DMS 273 (cell line): ENCODE results near the gene DSP.

Source experiments
- DNase-seq: peaks from one replicate; lab custom pipeline; 2025; ENCODE audit not compliant: unreplicated experiment; lab: John Stamatoyannopoulos, UW

Gene DSP

DNA sequence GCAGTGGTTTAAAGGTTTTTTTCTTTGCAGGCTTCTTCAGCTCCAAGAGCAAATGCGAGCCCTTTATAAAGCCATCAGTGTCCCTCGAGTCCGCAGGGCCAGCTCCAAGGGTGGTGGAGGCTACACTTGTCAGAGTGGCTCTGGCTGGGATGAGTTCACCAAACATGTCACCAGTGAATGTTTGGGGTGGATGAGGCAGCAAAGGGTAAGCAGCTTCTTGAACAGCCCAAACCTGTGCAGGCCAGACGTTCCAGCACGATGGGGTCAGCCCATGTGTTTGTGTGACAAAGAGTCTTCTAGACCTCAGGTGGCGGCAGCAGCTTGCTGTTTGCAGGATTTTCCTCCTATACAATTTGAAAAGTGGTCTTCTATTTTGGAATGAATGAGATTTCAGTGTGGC is 17.7 kb downstream of the DSP start:
- no peak for DNase-seq

DNA sequence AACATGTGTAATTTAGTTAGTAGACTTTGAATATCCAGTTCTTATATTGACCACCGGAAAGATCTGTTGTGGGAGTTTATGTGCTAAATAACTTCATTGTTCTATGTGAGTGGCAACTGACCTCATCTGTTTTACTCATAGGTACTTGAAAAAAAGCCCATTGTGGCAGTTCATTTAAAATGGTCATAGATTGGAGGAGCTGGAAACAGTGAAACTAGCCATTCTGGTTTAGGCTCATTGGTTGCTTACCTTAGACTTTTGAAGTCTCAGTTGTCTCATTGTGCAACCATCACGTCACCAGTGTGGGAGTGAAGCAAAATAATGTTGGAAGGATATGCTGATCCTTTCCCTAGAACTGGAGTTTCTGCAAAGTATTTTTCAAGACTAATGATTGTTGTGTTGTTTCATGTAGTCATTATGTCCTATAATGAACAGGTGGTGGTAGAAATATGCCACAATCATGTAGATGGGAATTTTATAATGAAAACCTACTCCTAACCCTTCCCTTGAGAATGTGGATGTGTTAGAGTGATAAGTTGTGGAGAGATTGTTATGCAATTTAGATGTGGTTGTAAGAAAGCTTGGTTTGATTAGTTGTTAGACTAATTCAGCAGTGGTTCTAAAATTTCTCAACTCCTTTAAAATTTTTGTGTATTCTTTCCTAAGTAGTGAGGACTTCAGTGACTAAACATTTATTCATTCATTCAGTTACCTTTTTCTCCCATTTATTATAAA is 18.3 kb downstream of the DSP start:
- no peak for DNase-seq

DNA sequence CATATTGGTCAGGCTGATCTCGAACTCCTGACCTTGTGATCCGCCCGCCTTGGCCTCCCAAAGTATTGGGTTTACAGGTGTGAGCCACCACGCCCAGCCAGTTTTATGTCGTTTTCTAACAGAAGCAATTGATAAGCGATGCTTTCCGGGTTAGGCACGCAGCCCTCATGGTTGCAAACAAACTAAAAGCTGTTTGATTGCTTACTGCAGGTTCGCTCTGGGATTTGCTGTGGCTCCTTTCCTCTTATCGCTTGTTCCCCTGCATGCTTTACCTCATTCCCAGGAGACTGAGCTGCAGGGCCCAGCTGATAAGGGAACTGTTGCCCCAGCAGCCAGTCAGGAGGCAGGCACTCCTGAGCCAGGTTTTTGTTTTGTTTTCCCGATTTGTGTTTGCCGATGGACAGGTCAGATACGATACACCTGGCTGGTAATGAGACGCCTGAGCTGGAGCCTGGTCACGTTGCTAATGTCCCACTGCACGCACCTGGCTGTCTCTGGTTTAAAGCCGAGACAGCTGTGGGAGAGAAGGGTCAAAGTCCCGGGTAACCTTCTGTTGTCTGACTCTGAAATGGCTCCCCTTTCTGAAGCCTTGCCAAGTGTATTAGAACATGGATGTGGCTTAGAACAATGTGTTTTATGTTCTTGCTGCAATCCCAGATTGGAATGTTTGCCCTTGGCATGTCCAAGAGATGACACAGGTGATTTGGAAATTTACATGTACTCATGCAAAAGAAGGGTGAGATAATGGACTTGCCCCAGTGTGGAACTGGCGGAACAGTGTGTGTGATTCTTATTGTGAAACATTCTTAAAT is 19.9 kb downstream of the DSP start:
- DNase-seq: no peak

DNA sequence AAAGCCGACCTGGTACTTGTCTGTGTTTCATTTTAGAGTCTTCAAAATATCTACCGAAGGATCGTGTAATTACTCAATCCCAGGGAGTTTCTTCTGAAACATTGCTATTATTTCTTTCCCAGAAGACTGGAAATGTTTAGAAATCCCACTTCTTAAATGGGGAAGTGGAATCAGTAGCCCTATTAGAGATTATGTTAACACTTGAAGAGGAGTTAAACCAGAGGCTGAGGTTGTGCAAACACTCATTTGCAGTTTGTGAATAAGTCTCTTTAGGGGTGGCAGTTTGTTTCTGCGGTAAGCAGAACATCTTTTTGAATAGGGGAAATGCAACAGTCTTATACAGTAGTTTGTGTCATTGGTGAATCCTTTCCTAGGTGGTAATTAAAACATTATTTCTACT is 21.3 kb downstream of the DSP start:
- no peak for DNase-seq

DNA sequence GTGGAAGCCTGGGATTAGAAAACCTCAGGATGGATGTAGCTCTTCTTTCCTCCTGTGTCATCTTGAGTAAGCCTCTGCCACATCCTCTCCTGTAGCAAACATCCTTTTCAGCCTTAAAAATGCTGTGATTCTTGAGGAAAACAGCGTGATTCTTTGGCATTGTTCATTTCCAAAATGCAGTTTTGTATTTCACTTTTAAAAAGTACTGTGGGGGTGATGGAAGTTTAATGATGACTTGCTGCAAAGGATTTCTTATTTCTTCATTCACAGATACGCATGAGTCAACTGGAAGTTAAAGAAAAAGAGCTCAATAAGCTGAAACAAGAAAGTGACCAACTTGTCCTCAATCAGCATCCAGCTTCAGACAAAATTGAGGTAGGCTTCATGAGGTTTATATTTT is 24.6 kb downstream of the DSP start:
- no peak for DNase-seq

DNA sequence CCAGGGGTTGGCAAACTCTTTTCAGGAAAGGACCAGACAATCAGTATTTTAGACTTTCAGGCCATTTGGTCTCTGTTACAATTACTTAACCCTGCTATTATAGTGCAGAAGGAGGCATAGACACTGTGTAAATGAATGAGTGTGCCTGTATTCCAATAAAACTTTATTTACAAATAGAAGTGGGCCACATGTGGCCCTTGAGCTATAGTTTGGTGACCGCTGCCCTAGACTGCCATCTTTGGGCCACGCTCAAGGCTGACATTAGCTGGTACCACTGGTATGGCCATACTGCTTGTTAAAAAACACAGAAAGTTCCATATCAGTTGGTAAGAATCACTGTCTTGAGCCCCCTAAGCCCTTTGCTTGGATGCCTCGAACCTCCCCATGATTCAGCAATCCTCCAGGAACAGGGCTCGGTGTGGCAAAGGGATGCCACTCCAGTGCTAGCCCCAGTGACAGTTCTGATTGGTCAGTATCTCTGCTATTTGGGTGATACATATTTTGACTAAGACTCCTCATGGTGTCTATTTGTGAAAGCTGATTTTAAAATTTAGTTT is 25.2 kb downstream of the DSP start:
- no peak for DNase-seq

DNA sequence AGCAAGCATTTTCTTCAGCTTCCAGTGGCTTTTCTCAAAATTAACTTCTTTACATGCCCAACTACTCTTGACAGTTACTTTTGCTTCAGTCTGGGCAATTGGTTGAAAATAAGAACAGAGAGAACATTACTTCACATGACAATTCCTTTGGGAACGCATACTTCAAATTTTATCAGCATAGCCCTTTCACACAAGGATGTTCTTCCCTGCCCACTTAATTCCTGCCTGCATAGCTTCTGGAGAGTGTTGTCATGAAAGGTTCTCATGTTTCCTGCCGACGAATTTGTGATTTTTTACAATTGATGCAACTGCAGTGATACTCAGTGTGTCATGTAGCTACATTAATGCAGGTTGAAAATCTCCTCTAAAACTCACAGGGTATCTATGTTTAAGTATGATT is 26.6 kb downstream of the DSP start:
- DNase-seq: no peak

DNA sequence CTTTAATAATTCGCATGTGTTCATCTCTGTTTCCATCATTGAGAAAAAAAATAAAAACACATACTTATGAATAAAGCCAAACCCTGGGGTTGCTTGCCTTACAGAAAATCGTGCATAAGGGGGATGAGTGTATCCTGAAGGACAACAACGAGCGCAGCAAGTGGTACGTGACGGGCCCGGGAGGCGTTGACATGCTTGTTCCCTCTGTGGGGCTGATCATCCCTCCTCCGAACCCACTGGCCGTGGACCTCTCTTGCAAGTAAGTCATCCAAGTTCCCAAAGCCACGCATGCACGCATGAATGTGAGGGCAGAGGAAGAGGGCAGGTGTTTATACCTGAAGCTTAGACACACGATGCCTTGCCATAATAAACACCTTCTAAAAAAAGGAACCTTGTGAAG is 27.6 kb downstream of the DSP start:
- DNase-seq: no peak

DNA sequence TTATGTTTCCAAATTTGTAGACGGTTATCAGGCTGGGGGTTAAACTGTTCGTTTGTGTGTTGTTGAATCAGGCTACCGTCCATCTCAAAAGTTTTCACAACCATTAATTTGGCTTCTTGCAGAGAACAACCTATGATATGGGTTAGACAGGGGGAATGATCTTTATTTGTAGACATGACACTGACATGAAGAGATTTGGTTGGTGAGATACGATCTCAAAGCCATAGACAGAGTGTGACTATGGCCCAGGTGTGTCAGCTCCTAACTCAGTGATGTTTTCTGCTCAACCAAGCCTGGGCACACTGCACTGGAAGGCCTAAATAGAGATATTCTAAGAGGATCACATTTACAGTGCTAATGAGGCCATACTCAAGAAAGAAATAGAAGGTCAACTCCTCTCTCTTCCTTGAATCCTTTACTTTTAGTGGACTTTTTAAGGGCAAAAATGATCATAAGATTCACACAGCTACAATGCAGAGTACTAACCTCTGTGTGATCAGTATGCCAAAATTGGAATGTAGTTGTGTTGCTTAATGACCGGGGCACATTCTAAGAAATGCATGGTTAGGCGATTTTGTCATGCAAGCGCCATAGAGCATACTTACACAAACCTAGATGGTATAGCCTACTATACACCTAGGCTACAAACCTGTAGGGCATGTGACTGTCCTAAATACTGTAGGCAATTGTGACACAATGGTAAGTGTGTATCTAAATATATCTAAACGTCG is 30.9 kb downstream of the DSP start:
- no peak for DNase-seq

DNA sequence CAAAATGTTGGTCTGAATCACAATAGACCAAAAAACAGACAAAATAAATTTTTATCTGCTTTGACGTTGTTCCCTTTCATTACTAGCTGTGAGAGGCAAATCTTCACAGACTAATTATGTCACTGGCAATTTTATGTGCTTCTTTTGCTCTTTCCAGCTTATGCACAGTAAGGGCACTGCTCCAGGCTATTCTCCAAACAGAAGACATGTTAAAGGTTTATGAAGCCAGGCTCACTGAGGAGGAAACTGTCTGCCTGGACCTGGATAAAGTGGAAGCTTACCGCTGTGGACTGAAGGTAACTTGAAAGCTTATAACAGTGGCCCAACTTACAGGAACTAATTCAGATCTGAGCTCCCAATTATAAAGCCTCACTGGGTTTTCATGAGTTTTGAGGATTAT is 33.0 kb downstream of the DSP start:
- no peak for DNase-seq

DNA sequence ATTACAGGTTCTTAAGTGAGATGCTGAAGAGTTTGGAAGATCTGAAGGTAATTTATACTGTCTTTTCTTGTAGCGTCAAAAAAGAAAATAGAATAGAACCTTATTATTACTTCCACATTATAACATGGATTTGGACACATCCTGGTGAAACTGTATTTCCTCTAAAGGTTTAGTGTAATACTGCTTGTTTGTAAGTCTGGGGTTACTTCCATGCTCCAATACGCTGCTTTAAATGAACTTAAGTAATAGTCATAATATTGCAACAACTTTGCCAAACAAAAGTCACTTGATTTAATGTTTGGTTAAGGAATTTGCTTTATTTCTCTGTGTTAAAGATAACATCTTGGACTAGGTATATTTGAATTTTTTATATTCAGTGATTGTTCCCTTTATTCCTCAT is 37.0 kb downstream of the DSP start:
- DNase-seq: no peak

DNA sequence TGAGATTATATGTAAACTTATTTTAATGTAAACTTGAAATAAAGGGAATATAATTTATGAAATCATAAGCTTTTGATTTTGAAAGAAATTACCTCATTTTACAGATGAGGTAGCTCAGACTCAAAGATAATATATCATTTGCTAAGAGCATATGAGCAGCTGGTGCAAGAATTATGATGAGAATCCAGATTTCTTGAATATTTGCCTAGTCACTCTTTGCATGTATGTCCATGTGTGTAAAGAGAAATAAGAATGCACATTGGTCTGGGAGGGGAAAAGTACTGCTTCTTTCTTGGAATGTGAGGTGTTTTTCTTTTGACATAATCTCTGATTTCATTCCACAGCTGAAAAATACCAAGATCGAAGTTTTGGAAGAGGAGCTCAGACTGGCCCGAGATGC is 37.5 kb downstream of the DSP start:
- DNase-seq: no peak

DNA sequence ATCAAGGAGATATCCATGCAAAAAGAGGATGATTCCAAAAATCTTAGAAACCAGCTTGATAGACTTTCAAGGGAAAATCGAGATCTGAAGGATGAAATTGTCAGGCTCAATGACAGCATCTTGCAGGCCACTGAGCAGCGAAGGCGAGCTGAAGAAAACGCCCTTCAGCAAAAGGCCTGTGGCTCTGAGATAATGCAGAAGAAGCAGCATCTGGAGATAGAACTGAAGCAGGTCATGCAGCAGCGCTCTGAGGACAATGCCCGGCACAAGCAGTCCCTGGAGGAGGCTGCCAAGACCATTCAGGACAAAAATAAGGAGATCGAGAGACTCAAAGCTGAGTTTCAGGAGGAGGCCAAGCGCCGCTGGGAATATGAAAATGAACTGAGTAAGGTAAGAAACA is 38.4 kb downstream of the DSP start:
- no peak for DNase-seq

DNA sequence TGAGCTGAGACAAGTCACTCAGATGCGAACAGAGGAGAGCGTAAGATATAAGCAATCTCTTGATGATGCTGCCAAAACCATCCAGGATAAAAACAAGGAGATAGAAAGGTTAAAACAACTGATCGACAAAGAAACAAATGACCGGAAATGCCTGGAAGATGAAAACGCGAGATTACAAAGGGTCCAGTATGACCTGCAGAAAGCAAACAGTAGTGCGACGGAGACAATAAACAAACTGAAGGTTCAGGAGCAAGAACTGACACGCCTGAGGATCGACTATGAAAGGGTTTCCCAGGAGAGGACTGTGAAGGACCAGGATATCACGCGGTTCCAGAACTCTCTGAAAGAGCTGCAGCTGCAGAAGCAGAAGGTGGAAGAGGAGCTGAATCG is 39.1 kb downstream of the DSP start:
- no peak for DNase-seq

DNA sequence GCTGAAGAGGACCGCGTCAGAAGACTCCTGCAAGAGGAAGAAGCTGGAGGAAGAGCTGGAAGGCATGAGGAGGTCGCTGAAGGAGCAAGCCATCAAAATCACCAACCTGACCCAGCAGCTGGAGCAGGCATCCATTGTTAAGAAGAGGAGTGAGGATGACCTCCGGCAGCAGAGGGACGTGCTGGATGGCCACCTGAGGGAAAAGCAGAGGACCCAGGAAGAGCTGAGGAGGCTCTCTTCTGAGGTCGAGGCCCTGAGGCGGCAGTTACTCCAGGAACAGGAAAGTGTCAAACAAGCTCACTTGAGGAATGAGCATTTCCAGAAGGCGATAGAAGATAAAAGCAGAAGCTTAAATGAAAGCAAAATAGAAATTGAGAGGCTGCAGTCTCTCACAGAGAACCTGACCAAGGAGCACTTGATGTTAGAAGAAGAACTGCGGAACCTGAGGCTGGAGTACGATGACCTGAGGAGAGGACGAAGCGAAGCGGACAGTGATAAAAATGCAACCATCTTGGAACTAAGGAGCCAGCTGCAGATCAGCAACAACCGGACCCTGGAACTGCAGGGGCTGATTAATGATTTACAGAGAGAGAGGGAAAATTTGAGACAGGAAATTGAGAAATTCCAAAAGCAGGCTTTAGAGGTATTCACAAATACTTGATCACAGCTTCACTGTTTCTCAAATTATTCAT is 39.6 kb downstream of the DSP start:
- DNase-seq: no peak

DNA sequence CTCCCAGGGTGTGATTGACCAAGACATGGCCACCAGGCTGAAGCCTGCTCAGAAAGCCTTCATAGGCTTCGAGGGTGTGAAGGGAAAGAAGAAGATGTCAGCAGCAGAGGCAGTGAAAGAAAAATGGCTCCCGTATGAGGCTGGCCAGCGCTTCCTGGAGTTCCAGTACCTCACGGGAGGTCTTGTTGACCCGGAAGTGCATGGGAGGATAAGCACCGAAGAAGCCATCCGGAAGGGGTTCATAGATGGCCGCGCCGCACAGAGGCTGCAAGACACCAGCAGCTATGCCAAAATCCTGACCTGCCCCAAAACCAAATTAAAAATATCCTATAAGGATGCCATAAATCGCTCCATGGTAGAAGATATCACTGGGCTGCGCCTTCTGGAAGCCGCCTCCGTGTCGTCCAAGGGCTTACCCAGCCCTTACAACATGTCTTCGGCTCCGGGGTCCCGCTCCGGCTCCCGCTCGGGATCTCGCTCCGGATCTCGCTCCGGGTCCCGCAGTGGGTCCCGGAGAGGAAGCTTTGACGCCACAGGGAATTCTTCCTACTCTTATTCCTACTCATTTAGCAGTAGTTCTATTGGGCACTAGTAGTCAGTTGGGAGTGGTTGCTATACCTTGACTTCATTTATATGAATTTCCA is 43.9 kb downstream of the DSP start:
- no peak for DNase-seq

DNA sequence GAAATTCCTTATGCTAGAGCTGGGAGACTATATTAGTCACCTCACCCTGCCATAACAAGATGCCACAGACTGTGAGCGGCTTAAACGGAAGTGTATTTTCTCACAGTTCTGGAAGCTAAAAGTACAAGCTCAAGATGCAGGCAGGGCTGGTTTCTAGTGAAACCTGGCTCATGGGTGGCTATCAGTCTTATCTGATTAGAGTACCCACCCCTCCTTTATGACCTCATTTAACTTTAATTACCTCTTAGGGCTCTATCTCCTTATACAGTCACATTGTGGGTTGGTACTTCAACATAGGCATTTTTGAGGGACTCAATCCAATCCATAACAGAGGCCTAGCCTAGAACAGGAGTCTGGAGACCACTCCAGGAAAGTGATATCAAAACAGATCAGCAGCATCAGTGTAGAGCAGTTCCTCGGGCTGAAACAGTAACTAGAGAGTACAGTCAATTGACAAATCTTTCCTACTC is 46.2 kb downstream of the DSP start:
- no peak for DNase-seq

DNA sequence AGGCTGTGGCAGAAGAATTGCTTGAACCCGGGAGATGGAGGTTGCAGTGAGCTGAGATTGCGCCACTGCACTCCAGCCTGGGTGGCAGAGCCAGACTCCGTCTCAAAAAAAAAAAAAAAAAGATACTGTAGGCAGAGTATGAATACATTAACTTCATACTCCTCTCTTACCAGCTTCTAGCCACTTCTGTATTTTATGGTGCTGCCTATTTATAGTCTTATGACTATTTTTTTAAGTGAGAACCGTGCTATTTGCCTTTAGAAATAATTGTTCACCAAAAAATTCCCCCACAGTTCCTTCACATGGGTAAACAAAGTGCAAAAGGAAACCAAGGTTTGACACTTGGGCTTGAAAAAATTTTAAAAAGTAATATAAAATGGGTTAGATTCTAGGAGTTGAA is 47.0 kb downstream of the DSP start:
- no peak for DNase-seq

DNA sequence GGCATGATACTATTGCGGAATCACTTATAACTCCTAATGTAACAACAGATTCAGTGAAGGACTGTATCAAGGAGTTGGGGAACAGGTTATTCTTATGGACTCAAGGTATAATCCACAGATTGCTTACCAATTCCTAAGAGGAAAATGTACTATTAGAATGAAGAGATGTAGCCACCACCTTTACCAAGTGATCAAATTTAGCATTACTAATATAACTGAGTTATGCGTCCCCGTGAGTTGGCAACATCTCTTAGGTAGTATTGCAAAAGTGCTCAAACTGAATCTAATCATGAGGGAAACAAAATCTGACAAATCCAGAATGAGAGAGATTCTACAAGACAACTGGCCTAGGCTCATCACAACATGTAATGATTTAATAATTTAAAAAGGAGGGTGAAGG is 47.8 kb downstream of the DSP start:
- DNase-seq: no peak
